ENCODE data around the gene PLLP.

PLLP gene

GRCh38 chr16:57284209-57284951, at the start of gene PLLP:
PLLP (minus strand) TSS chr16:57284672; CDS start chr16:57284540, 132 bp downstream.
- in situ Hi-C loops (cut with HindIII; ENCODE audit: low sequenced_read_pairs): no loop called here

- in situ Hi-C loops (cut with HindIII; ENCODE audit: low sequenced_read_pairs): no loop called here
Observed at GRCh38 chr16:57333402-57333801, 48.9 kb upstream of the PLLP start.

GRCh38 chr16:57331355-57331754, 46.9 kb upstream of the PLLP start:
- in situ Hi-C loops (cut with HindIII; ENCODE audit: low sequenced_read_pairs): no loop called here

- in situ Hi-C loops (cut with HindIII; ENCODE audit: low sequenced_read_pairs): no loop called here
Observed at GRCh38 chr16:57329718-57330327, 45.4 kb upstream of the PLLP start.

GRCh38 chr16:57325458-57325857, 41.0 kb upstream of the PLLP start:
- in situ Hi-C loops (cut with HindIII; ENCODE audit: low sequenced_read_pairs): no loop called here

- in situ Hi-C loops (cut with HindIII; ENCODE audit: low sequenced_read_pairs): no loop called here
Observed at GRCh38 chr16:57324749-57325148, 40.3 kb upstream of the PLLP start.

- in situ Hi-C loops (cut with HindIII; ENCODE audit: low sequenced_read_pairs): no loop called here
Observed at GRCh38 chr16:57319646-57320045, 35.2 kb upstream of the PLLP start.

- in situ Hi-C loops (cut with HindIII; ENCODE audit: low sequenced_read_pairs): no loop called here
Observed at GRCh38 chr16:57318240-57318970, 33.9 kb upstream of the PLLP start.

- in situ Hi-C loops (cut with HindIII; ENCODE audit: low sequenced_read_pairs): no loop called here
Observed at GRCh38 chr16:57316390-57317017, 32.0 kb upstream of the PLLP start.

- in situ Hi-C loops (cut with HindIII; ENCODE audit: low sequenced_read_pairs): no loop called here
Observed at GRCh38 chr16:57315416-57315815, 30.9 kb upstream of the PLLP start.

GRCh38 chr16:57314161-57314785, 29.8 kb upstream of the PLLP start:
- in situ Hi-C loops (cut with HindIII; ENCODE audit: low sequenced_read_pairs): no loop called here

- in situ Hi-C loops (cut with HindIII; ENCODE audit: low sequenced_read_pairs): no loop called here
Observed at GRCh38 chr16:57313509-57313908, 29.0 kb upstream of the PLLP start.

- in situ Hi-C loops (cut with HindIII; ENCODE audit: low sequenced_read_pairs): no loop called here
Observed at GRCh38 chr16:57310801-57311200, 26.3 kb upstream of the PLLP start.

- in situ Hi-C loops (cut with HindIII; ENCODE audit: low sequenced_read_pairs): loop anchor here (5.0 kb wide), 1 partner anchor 109 kb away; no protein-coding TSS in a partner anchor
Observed at GRCh38 chr16:57308041-57308440, 23.6 kb upstream of the PLLP start.

GRCh38 chr16:57307365-57307764, 22.9 kb upstream of the PLLP start:
- in situ Hi-C loops (cut with HindIII; ENCODE audit: low sequenced_read_pairs): loop anchor here (5.0 kb wide), 1 partner anchor 110 kb away; no protein-coding TSS in a partner anchor

GRCh38 chr16:57306676-57307341, 22.3 kb upstream of the PLLP start:
- in situ Hi-C loops (cut with HindIII; ENCODE audit: low sequenced_read_pairs): loop anchor here (5.0 kb wide), 1 partner anchor 110 kb away; no protein-coding TSS in a partner anchor

GRCh38 chr16:57305159-57305811, 20.8 kb upstream of the PLLP start:
- in situ Hi-C loops (cut with HindIII; ENCODE audit: low sequenced_read_pairs): loop anchor here (5.0 kb wide), 1 partner anchor 112 kb away; no protein-coding TSS in a partner anchor

GRCh38 chr16:57304169-57305061, 19.9 kb upstream of the PLLP start:
- in situ Hi-C loops (cut with HindIII; ENCODE audit: low sequenced_read_pairs): loop anchor here (5.0 kb wide), 1 partner anchor 113 kb away; no protein-coding TSS in a partner anchor

- in situ Hi-C loops (cut with HindIII; ENCODE audit: low sequenced_read_pairs): no loop called here
Observed at GRCh38 chr16:57303910-57304168, 19.4 kb upstream of the PLLP start.

All from endothelial cell of hepatic sinusoid (primary cell).